Neural cell (in vitro differentiated cells): ENCODE data around the gene ST6GAL1. TPM values are rescaled to one million over a fixed set of nuclear protein-coding genes. Genes with fewer than 3 reads are reported as not detected.

Experiments
- H2AFZ ChIP-seq: fragments of 200-600, 300-800 bp; sonication (generic), shearing (Covaris generic); 2 replicates; pipeline ENCODE4 v1.6.0; 2014; ENCODE audit warnings: low read depth, mild to moderate bottlenecking, antibody characterized with exemption, low read length, moderate library complexity
- H3F3A ChIP-seq: fragments of 200-600 bp; shearing (Covaris generic); 2 replicates; pipeline ENCODE4 v1.6.1; 2016; ENCODE audit warnings: mild to moderate bottlenecking, moderate library complexity, mixed read lengths, antibody characterized with exemption, low read length; ENCODE audit not compliant: insufficient read depth, poor library complexity, severe bottlenecking
- H3K27ac ChIP-seq: fragments of 200-600, 300-800 bp; sonication (generic), shearing (Covaris generic); 2 replicates; pipeline ENCODE4 v1.5.1; 2014; ENCODE audit warnings: mild to moderate bottlenecking, low read length, moderate library complexity
- H3K27me3 ChIP-seq: fragments of 300-800, 200-600 bp; sonication (generic), shearing (Covaris generic); 2 replicates; pipeline ENCODE4 v1.6.0; 2014; ENCODE audit warnings: mild to moderate bottlenecking, low read depth, low read length, moderate library complexity; ENCODE audit not compliant: insufficient read depth
- H3K36me3 ChIP-seq: fragments of 300-800, 200-600 bp; sonication (generic), shearing (Covaris generic); 2 replicates; pipeline ENCODE4 v1.5.1; 2014; ENCODE audit warnings: mild to moderate bottlenecking, antibody characterized with exemption, low read length, moderate library complexity; ENCODE audit not compliant: insufficient read depth
- H3K4me2 ChIP-seq: fragments of 300-800, 200-600 bp; sonication (generic), shearing (Covaris generic); 2 replicates; pipeline ENCODE4 v1.6.0; 2014; ENCODE audit warnings: mild to moderate bottlenecking, low read length
- H3K4me3 ChIP-seq: fragments of 300-800, 200-600 bp; sonication (generic), shearing (Covaris generic); 2 replicates; pipeline ENCODE4 v1.5.1; 2014; ENCODE audit warnings: mild to moderate bottlenecking, low read length, moderate library complexity
- H3K79me2 ChIP-seq: fragments of 200-600 bp; shearing (Covaris generic); replicated peaks from 2 replicates; pipeline ENCODE4 v1.6.0; 2014; ENCODE audit warnings: mild to moderate bottlenecking, low read length, moderate library complexity; ENCODE audit not compliant: insufficient read depth
- H3K9ac ChIP-seq: fragments of 300-800, 200-600 bp; sonication (generic), shearing (Covaris generic); 2 replicates; pipeline ENCODE4 v1.6.1; 2016; ENCODE audit warnings: mild to moderate bottlenecking, low read length, mixed read lengths
- H3K9me2 ChIP-seq: fragments of 200-600 bp; shearing (Covaris generic); 2 replicates; pipeline ENCODE4 v1.6.1; 2016; ENCODE audit warnings: mild to moderate bottlenecking, low read length, mixed read lengths; ENCODE audit not compliant: insufficient read depth
- H3K9me3 ChIP-seq: fragments of 200-600, 300-800 bp; sonication (generic), shearing (Covaris generic); 2 replicates; pipeline ENCODE4 v1.6.1; 2016; ENCODE audit warnings: mild to moderate bottlenecking, mixed run types, low read length, moderate library complexity, mixed read lengths
- H4K20me1 ChIP-seq: fragments of 200-600 bp; shearing (Covaris generic); 2 replicates; pipeline ENCODE4 v1.6.1; 2016; ENCODE audit warnings: mild to moderate bottlenecking, mixed run types; ENCODE audit not compliant: insufficient read depth
- EP300 ChIP-seq: fragments of 450-650 bp; conservative IDR thresholded peaks from 2 replicates; pipeline ENCODE4 v1.6.1; 2014; ENCODE audit warnings: antibody characterized with exemption, mild to moderate bottlenecking, moderate library complexity; ENCODE audit not compliant: poor library complexity, severe bottlenecking
- EZH2 ChIP-seq: fragments of 200-600, 300-800 bp; shearing (Covaris generic), sonication (generic); IDR thresholded peaks from 2 replicates; pipeline ENCODE4 v1.6.1; 2014; ENCODE audit warnings: antibody characterized with exemption, low read length, borderline replicate concordance, mild to moderate bottlenecking; ENCODE audit not compliant: insufficient read depth, poor library complexity, severe bottlenecking
- MXI1 ChIP-seq: fragments of 450-650 bp; conservative IDR thresholded peaks from 2 replicates; pipeline ENCODE4 v1.6.1; 2014; ENCODE audit warnings: antibody characterized with exemption, mild to moderate bottlenecking; ENCODE audit not compliant: poor library complexity, severe bottlenecking
- POLR2AphosphoS5 ChIP-seq: IDR thresholded peaks from 2 replicates; pipeline ENCODE4 v1.6.1; 2012
- RAD21 ChIP-seq: fragments of 450-650 bp; conservative IDR thresholded peaks from 2 replicates; pipeline ENCODE4 v1.6.1; 2014; ENCODE audit warnings: antibody characterized with exemption, mild to moderate bottlenecking, moderate library complexity
- SMC3 ChIP-seq: fragments of 450-650 bp; conservative IDR thresholded peaks from 2 replicates; pipeline ENCODE4 v1.6.1; 2014; ENCODE audit warnings: antibody characterized with exemption, mild to moderate bottlenecking, moderate library complexity; ENCODE audit not compliant: poor library complexity
- polyA plus RNA-seq: library from polyadenylated mRNA; depleted of rRNA; stranded (reverse); fragments of >200 nt; gene quantifications from 2 replicates; pipeline ENCODE4 v1.2.3, GENCODE V29; 2014
- TF ChIP-seq, protein P1 (sequence below): IDR thresholded peaks from 2 replicates; pipeline ENCODE4 v1.6.1; 2012; ENCODE audit warnings: borderline replicate concordance

Gene ST6GAL1
- polyA plus RNA-seq, 1 donor from 2014 or later, result 17.6 TPM

- Histone ChIP-seq H3K27ac (no peak overlapping the region), H2AFZ (no peak overlapping the region), H3K36me3 (no peaks in the 10 kb centered on the region), H3K4me2 (no peak overlapping the region), H3K9me2 (no peaks in the 10 kb centered on the region), H3K9ac (no peak overlapping the region), H3K79me2 (no peaks in the 10 kb centered on the region), H3K27me3 (no peaks in the 10 kb centered on the region), H3K4me3 (no peak overlapping the region), H3F3A (no peaks in the 10 kb centered on the region), H3K9me3 (no peaks in the 10 kb centered on the region), H4K20me1 (no peaks in the 10 kb centered on the region)
- TF ChIP-seq EZH2 (no peak), EP300 (no peak)
These were observed 109.5 kb downstream of the ST6GAL1 start for GRCh38 chr3:187039723-187040414.

DNA sequence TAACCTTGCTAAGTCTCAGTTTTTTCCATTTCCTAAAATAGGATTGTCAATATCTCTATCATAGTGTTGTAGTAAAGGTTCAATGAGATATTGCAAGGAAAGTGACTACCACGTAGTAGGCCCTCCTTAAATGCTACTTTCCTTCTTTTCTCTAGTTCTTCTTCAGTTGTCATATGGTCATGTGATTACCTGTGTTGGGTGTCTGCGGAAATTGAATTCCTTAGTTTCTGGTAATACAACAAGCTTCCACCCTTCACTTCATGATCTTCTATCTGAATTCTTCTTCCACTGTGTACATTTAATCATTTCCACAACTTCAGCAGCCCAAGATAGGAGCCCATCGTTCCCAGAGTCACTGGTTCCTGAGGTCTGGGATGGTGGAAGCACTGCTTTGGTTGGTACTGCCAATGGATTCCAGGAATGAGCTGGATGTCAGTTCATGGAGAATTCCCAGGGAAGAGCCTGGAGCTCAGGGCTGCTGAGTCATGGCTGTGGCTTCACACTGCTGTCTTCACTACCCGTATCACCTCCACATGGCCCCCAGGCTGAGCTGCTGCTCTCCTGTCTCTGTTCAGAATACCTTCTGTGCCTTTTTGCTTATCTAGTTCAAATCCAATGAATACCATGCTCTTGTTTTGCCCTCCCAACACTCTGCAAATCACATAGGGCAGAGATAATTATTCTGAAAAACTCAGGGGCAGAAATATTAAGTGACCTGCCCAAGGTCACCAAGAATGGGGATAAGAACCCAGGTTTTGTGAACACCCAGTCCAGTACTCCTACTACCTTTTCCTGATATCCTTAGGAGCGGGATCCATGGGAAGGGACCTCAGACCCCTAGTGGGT is 110.4 kb downstream of the ST6GAL1 start:
- no peak overlapping the region for H3K4me3 ChIP-seq
- H3K9me3 ChIP-seq, result no peaks in the 10 kb centered on the region
- H3K79me2 ChIP-seq, result no peaks in the 10 kb centered on the region
- H4K20me1 ChIP-seq, result no peaks in the 10 kb centered on the region
- TF ChIP-seq RAD21 (no peak), POLR2AphosphoS5 (no peak)
- H3K4me2 ChIP-seq, result no peak overlapping the region
- H3K27me3 ChIP-seq, result no peaks in the 10 kb centered on the region
- no peaks in the 10 kb centered on the region for H3K9me2 ChIP-seq
- H3K27ac ChIP-seq, result no peak overlapping the region
- H3K9ac ChIP-seq, result no peak overlapping the region
- H2AFZ ChIP-seq, result no peak overlapping the region
- no peaks in the 10 kb centered on the region for H3K36me3 ChIP-seq
- no peaks in the 10 kb centered on the region for H3F3A ChIP-seq

DNA sequence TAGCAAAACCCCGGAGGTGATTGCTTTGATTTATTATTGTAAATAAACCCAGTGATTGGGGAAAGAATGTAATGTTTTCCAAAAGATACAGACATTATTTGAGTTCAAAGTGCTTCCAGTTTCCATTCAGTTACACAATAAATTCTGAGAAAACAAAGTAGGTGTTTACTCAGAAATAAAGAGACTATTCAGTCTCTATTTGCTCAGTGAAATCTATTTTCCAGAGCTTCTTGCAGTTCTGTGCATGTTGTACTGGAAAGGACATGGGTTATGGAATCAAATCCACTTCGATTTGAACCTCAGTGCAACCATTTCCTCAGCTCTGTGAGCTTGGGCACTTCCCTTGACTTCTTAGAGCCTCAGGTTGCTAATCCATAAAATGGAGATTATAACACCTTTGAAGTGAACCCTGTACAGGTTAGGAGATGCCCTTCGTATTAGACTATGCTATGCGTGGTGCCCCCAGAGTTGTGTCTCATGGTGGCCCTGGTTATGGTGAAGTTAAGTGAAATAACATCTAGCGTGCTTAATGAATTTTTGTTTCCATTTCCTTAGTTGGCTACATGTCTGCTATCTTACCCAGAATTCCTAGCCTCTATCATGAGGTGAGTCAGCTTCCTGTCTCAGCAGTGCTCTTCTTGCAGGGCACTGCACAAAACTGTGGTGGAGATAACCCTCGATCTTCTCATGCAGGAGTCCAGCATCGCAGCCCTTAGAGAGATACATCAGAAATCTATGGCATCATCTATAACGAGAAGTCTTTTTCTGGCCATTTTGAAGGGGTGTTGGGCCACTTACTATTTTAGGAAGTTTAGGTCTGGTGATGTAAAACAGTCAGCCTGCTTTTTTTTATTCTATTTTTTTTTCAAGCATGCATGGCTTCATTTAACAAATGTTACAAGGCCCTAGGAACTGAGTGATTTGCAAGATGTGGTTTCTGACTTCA is 111.3 kb downstream of the ST6GAL1 start:
- H4K20me1 ChIP-seq, result no peaks in the 10 kb centered on the region
- H3K4me2 ChIP-seq, result no peak overlapping the region
- H3K9me3 ChIP-seq, result no peaks in the 10 kb centered on the region
- no peaks in the 10 kb centered on the region for H3K27me3 ChIP-seq
- no peak overlapping the region for H2AFZ ChIP-seq
- no peaks in the 10 kb centered on the region for H3F3A ChIP-seq
- H3K4me3 ChIP-seq, result no peak overlapping the region
- no peaks in the 10 kb centered on the region for H3K79me2 ChIP-seq
- H3K9me2 ChIP-seq, result no peaks in the 10 kb centered on the region
- no peaks in the 10 kb centered on the region for H3K36me3 ChIP-seq
- no peak overlapping the region for H3K9ac ChIP-seq
- TF ChIP-seq MXI1 (no peak), SMC3 (no peak), POLR2AphosphoS5 (no peak)
- TF ChIP-seq, protein P1, sequence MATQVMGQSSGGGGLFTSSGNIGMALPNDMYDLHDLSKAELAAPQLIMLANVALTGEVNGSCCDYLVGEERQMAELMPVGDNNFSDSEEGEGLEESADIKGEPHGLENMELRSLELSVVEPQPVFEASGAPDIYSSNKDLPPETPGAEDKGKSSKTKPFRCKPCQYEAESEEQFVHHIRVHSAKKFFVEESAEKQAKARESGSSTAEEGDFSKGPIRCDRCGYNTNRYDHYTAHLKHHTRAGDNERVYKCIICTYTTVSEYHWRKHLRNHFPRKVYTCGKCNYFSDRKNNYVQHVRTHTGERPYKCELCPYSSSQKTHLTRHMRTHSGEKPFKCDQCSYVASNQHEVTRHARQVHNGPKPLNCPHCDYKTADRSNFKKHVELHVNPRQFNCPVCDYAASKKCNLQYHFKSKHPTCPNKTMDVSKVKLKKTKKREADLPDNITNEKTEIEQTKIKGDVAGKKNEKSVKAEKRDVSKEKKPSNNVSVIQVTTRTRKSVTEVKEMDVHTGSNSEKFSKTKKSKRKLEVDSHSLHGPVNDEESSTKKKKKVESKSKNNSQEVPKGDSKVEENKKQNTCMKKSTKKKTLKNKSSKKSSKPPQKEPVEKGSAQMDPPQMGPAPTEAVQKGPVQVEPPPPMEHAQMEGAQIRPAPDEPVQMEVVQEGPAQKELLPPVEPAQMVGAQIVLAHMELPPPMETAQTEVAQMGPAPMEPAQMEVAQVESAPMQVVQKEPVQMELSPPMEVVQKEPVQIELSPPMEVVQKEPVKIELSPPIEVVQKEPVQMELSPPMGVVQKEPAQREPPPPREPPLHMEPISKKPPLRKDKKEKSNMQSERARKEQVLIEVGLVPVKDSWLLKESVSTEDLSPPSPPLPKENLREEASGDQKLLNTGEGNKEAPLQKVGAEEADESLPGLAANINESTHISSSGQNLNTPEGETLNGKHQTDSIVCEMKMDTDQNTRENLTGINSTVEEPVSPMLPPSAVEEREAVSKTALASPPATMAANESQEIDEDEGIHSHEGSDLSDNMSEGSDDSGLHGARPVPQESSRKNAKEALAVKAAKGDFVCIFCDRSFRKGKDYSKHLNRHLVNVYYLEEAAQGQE, result no peak
- no peak overlapping the region for H3K27ac ChIP-seq
